GM23338 (cell line): Measurements from ENCODE around the gene UTS2R. TPM values are rescaled to one million over a fixed set of nuclear protein-coding genes. Genes with fewer than 3 reads are reported as not detected.

Experiments used
- ATAC-seq: fragments of 200-7000 bp; cut with Tn5 transposase; 3 replicates; pipeline ENCODE4 v1.9.1; 2020
- DNase-seq: peaks from one replicate; pipeline ENCODE4 v3.0.0-alpha.2; 2015; ENCODE audit warnings: low spot score
- H2AFZ ChIP-seq: fragments of 200-600 bp; sonication (generic); 2 replicates; pipeline ENCODE4 v1.8.0; 2016; ENCODE audit warnings: antibody characterized with exemption, mild to moderate bottlenecking, moderate library complexity
- H3F3A ChIP-seq: fragments of 200-600 bp; sonication (generic); replicated peaks from 2 replicates; pipeline ENCODE4 v1.8.0; 2017; ENCODE audit warnings: antibody characterized with exemption, mixed run types, low read depth
- H3K27ac ChIP-seq: fragments of 200-600 bp; sonication (generic); 2 replicates; pipeline ENCODE4 v1.6.1; 2016; ENCODE audit warnings: low read depth
- H3K27me3 ChIP-seq: fragments of 200-600 bp; sonication (generic); 2 replicates; pipeline ENCODE4 v1.8.0; 2016; ENCODE audit warnings: mild to moderate bottlenecking, mixed run types, moderate library complexity; ENCODE audit not compliant: insufficient read depth
- H3K36me3 ChIP-seq: fragments of 200-600 bp; sonication (generic); 2 replicates; pipeline ENCODE4 v1.8.0; 2016; ENCODE audit warnings: mild to moderate bottlenecking; ENCODE audit not compliant: insufficient read depth
- H3K4me1 ChIP-seq: fragments of 200-600 bp; sonication (generic); 2 replicates; pipeline ENCODE4 v1.8.0; 2016; ENCODE audit warnings: mild to moderate bottlenecking, moderate library complexity; ENCODE audit not compliant: insufficient read depth
- H3K4me2 ChIP-seq: fragments of 200-600 bp; sonication (generic); 2 replicates; pipeline ENCODE4 v1.7.1; 2017; ENCODE audit warnings: mixed run types
- H3K4me3 ChIP-seq: fragments of 200-600 bp; sonication (generic); 2 replicates; pipeline ENCODE4 v1.6.1; 2016; ENCODE audit warnings: mixed run types
- H3K79me2 ChIP-seq: fragments of 200-600 bp; sonication (generic); replicated peaks from 2 replicates; pipeline ENCODE4 v1.8.0; 2017; ENCODE audit warnings: mild to moderate bottlenecking; ENCODE audit not compliant: insufficient read depth
- H3K9me2 ChIP-seq: fragments of 200-600 bp; sonication (generic); 2 replicates; pipeline ENCODE4 v1.8.0; 2017; ENCODE audit not compliant: insufficient read depth
- H4K20me1 ChIP-seq: fragments of 200-600 bp; sonication (generic); replicated peaks from 2 replicates; pipeline ENCODE4 v1.8.0; 2017; ENCODE audit warnings: mild to moderate bottlenecking; ENCODE audit not compliant: insufficient read depth
- H3K27ac Mint-ChIP-seq: 2 replicates; pipeline ENCODE4 v1.8.0; 2020; ENCODE audit warnings: inconsistent platforms, mild to moderate bottlenecking, moderate library complexity, mixed read lengths
- H3K27me3 Mint-ChIP-seq: 3 replicates; pipeline ENCODE4 v1.8.0; 2022; ENCODE audit warnings: low read depth, mild to moderate bottlenecking, moderate library complexity, mixed read lengths, inconsistent platforms; ENCODE audit not compliant: insufficient read depth, poor library complexity
- H3K36me3 Mint-ChIP-seq: 3 replicates; pipeline ENCODE4 v1.8.0; 2021; ENCODE audit warnings: low read depth, mild to moderate bottlenecking, inconsistent platforms, moderate library complexity, mixed read lengths
- H3K4me1 Mint-ChIP-seq: 3 replicates; pipeline ENCODE4 v1.8.0; 2020; ENCODE audit warnings: mild to moderate bottlenecking, inconsistent platforms, mixed read lengths
- H3K4me3 Mint-ChIP-seq: 3 replicates; pipeline ENCODE4 v1.8.0; 2021; ENCODE audit warnings: moderate library complexity, mild to moderate bottlenecking, inconsistent platforms, mixed read lengths
- H3K9me3 Mint-ChIP-seq: 3 replicates; pipeline ENCODE4 v1.8.0; 2020; ENCODE audit warnings: moderate library complexity, mild to moderate bottlenecking, inconsistent platforms, mixed read lengths
- EZH2 ChIP-seq: fragments of 200-600 bp; sonication (generic); IDR thresholded peaks from one replicate; pipeline ENCODE4 v1.8.0; 2017; ENCODE audit warnings: antibody characterized with exemption, mild to moderate bottlenecking, low read depth; ENCODE audit not compliant: unreplicated experiment
- EZH2phosphoT487 ChIP-seq: fragments of 200-600 bp; sonication (generic); IDR thresholded peaks from one replicate; pipeline ENCODE4 v1.8.1; 2018; ENCODE audit warnings: antibody characterized with exemption; ENCODE audit not compliant: unreplicated experiment
- JUNB ChIP-seq: IDR thresholded peaks from one replicate; pipeline ENCODE4 v1.6.1; 2016; ENCODE audit warnings: antibody characterized with exemption; ENCODE audit not compliant: unreplicated experiment
- POLR2AphosphoS5 ChIP-seq: IDR thresholded peaks from 2 replicates; pipeline ENCODE4 v1.6.1; 2016; ENCODE audit warnings: antibody characterized with exemption, low read depth
- REST ChIP-seq: IDR thresholded peaks from one replicate; pipeline ENCODE4 v1.6.1; 2018; ENCODE audit warnings: antibody characterized with exemption; ENCODE audit not compliant: unreplicated experiment
- STAT1 ChIP-seq: IDR thresholded peaks from one replicate; pipeline ENCODE4 v1.6.1; 2016; ENCODE audit warnings: antibody characterized with exemption; ENCODE audit not compliant: unreplicated experiment
- ZNF114 ChIP-seq: fragments of 250-450 bp; sonication (Bioruptor Pico); IDR thresholded peaks from 2 replicates; pipeline ENCODE4 v1.5.0; 2020; ENCODE audit warnings: mild to moderate bottlenecking, moderate library complexity
- ZNF462 ChIP-seq: fragments of 250-450 bp; sonication (Bioruptor Pico); IDR thresholded peaks from 2 replicates; pipeline ENCODE4 v1.5.0; 2020; ENCODE audit warnings: mild to moderate bottlenecking, moderate library complexity
- polyA plus RNA-seq: library from polyadenylated mRNA; unstranded; fragments of >200 nt; fragmentation: Nextera tagmentation; extraction: Ambion mirVana; gene quantifications from 2 replicates; pipeline ENCODE4 v1.2.1, GENCODE V29; 2016
- total RNA-seq: library from RNA; depleted of rRNA; stranded (reverse); fragments of >200 nt; shearing (Covaris generic); gene quantifications from 2 replicates; pipeline ENCODE4 v1.2.3, GENCODE V29; 2014

Gene UTS2R
- total and polyA plus RNA-seq, 2 experiments from 2014 or later: 0.49 TPM; not detected in 1

- TF ChIP-seq ZNF462 (CRISPR knock-in tag): no peak
Observed at GRCh38 chr17:82327289-82327688, 44.3 kb upstream of the UTS2R start (continued).

- H3K27ac Mint-ChIP-seq: no peak overlapping the region
- Histone ChIP-seq H3K4me2 (no peak overlapping the region), H4K20me1 (no peaks in the 10 kb centered on the region), H3K27ac (no peak overlapping the region), H3K36me3 (no peaks in the 10 kb centered on the region), H2AFZ (no peak overlapping the region), H3K4me1 (no peaks in the 10 kb centered on the region), H3K27me3 (peaks cover 14% of the 10 kb centered on the region), H3F3A (no peaks in the 10 kb centered on the region), H3K9me2 (no peaks in the 10 kb centered on the region), H3K79me2 (no peaks in the 10 kb centered on the region), H3K4me3 (no peak overlapping the region)
- H3K27me3 Mint-ChIP-seq: peaks cover 23% of the 10 kb centered on the region
- H3K4me3 Mint-ChIP-seq: no peak overlapping the region; the same call in 2 of the 3 replicates
- DNase-seq (no peak), ATAC-seq (no peak)
- H3K4me1 Mint-ChIP-seq: peaks cover 14% of the 10 kb centered on the region
- no peaks in the 10 kb centered on the region for H3K9me3 Mint-ChIP-seq
- H3K36me3 Mint-ChIP-seq: no peaks in the 10 kb centered on the region; the same call in 2 of the 3 replicates
- TF ChIP-seq EZH2phosphoT487 (no peak), EZH2 (no peak), POLR2AphosphoS5 (no peak), REST (no peak), STAT1 (no peak), ZNF114 (CRISPR knock-in tag) (no peak), JUNB (no peak)
Observed at GRCh38 chr17:82327757-82328140, 43.8 kb upstream of the UTS2R start.
